Liver (tissue), 9 donors: ENCODE results near the gene INPP5A. TPM values are rescaled to one million over a fixed set of nuclear protein-coding genes. Genes with fewer than 3 reads are reported as not detected.

Experiments
- DNase-seq: peaks from one replicate; pipeline ENCODE4 v3.0.0-alpha.2; 2017; ENCODE audit warnings: low spot score
- H3K27ac ChIP-seq, 2 donors: one replicate each; pipeline ENCODE4 v1.7.0; 2013; ENCODE audit warnings: inconsistent platforms in 2 of 2, low read length in 2 of 2, control low read depth in 1 of 2, low read depth in 1 of 2, mild to moderate bottlenecking in 1 of 2
- H3K27me3 ChIP-seq, 4 donors: one replicate each; pipeline versions ENCODE4 v1.6.1 to v1.7.0; 2013; ENCODE audit warnings: low read length in 3 of 4, inconsistent platforms in 1 of 4, mild to moderate bottlenecking in 1 of 4, moderate library complexity in 1 of 4; ENCODE audit not compliant: control insufficient read depth in 4 of 4, insufficient read depth in 4 of 4
- H3K36me3 ChIP-seq, 4 donors: one replicate each; pipeline versions ENCODE4 v1.6.1 to v1.7.0; 2013; ENCODE audit warnings: low read length in 3 of 4, mild to moderate bottlenecking in 3 of 4, low read depth in 1 of 4, moderate library complexity in 1 of 4; ENCODE audit not compliant: control insufficient read depth in 4 of 4, insufficient read depth in 3 of 4
- H3K4me1 ChIP-seq, 4 donors: one replicate each; pipeline versions ENCODE4 v1.6.1 to v1.7.0; 2013; ENCODE audit warnings: low read length in 3 of 4, mild to moderate bottlenecking in 3 of 4, moderate library complexity in 1 of 4; ENCODE audit not compliant: control insufficient read depth in 4 of 4, insufficient read depth in 4 of 4
- H3K4me3 ChIP-seq, 3 donors: one replicate each; pipeline versions ENCODE4 v1.6.1 to v1.7.0; 2013; ENCODE audit warnings: low read length in 3 of 3, control low read depth in 1 of 3, low read depth in 1 of 3, mild to moderate bottlenecking in 1 of 3
- H3K9ac ChIP-seq, 2 donors: one replicate each; pipeline ENCODE4 v1.7.0; 2013; ENCODE audit warnings: low read length in 2 of 2, mild to moderate bottlenecking in 2 of 2, moderate library complexity in 2 of 2, control low read depth in 1 of 2, low read depth in 1 of 2
- H3K9me3 ChIP-seq, 4 donors: one replicate each; pipeline versions ENCODE4 v1.6.1 to v1.7.0; 2013; ENCODE audit warnings: low read length in 3 of 4; ENCODE audit not compliant: control insufficient read depth in 4 of 4
- ATF3 ChIP-seq: IDR thresholded peaks from 2 replicates; pipeline ENCODE4 v1.6.1; 2016; ENCODE audit warnings: antibody characterized with exemption
- CTCF ChIP-seq: fragments of 150-350 bp; IDR thresholded peaks from 2 replicates; pipeline ENCODE4 v1.5.1; 2017; ENCODE audit warnings: improper control_type of control experiment, low read depth, low read length; ENCODE audit not compliant: missing input control
- EGR1 ChIP-seq, 2 donors: IDR thresholded peaks; 2 replicates each; pipeline ENCODE4 v1.6.1; 2016 to 2018; ENCODE audit warnings: antibody characterized with exemption in 2 of 2, low read depth in 2 of 2
- FOXA1 ChIP-seq: IDR thresholded peaks from 2 replicates; pipeline ENCODE4 v1.6.1; 2016; ENCODE audit warnings: antibody characterized with exemption
- FOXA2 ChIP-seq: IDR thresholded peaks from 2 replicates; pipeline ENCODE4 v1.6.1; 2016; ENCODE audit warnings: antibody characterized with exemption
- GABPA ChIP-seq, 2 donors: IDR thresholded peaks in 1 of 2; conservative IDR thresholded peaks in 1 of 2; 2 replicates each; pipeline ENCODE4 v1.6.1; 2016; ENCODE audit warnings: antibody characterized with exemption in 2 of 2, mild to moderate bottlenecking in 1 of 2, moderate library complexity in 1 of 2
- HNF4A ChIP-seq, 2 donors: conservative IDR thresholded peaks; 2 replicates each; pipeline ENCODE4 v1.6.1; 2016; ENCODE audit warnings: antibody characterized with exemption in 2 of 2, mild to moderate bottlenecking in 2 of 2
- HNF4G ChIP-seq: IDR thresholded peaks from 2 replicates; pipeline ENCODE4 v1.6.1; 2016; ENCODE audit warnings: antibody characterized with exemption
- JUND ChIP-seq, 2 donors: IDR thresholded peaks; 2 replicates each; pipeline ENCODE4 v1.6.1; 2016; ENCODE audit warnings: antibody characterized with exemption in 2 of 2
- NR2F2 ChIP-seq: IDR thresholded peaks from 2 replicates; pipeline ENCODE4 v1.6.1; 2016; ENCODE audit warnings: antibody characterized with exemption
- RAD21 ChIP-seq, 2 donors: IDR thresholded peaks; 2 replicates each; pipeline ENCODE4 v1.6.1; 2016; ENCODE audit warnings: antibody characterized with exemption in 2 of 2, mild to moderate bottlenecking in 2 of 2
- REST ChIP-seq: IDR thresholded peaks from 2 replicates; pipeline ENCODE4 v1.6.1; 2016; ENCODE audit warnings: antibody characterized with exemption, mild to moderate bottlenecking
- RXRA ChIP-seq, 2 donors: IDR thresholded peaks; 2 replicates each; pipeline ENCODE4 v1.6.1; 2017 to 2018; ENCODE audit warnings: antibody characterized with exemption in 2 of 2, mild to moderate bottlenecking in 1 of 2
- SP1 ChIP-seq: IDR thresholded peaks from 2 replicates; pipeline ENCODE4 v1.6.1; 2018; ENCODE audit warnings: antibody characterized with exemption, mild to moderate bottlenecking
- TAF1 ChIP-seq: conservative IDR thresholded peaks from 2 replicates; pipeline ENCODE4 v1.6.1; 2016; ENCODE audit warnings: antibody characterized with exemption, mild to moderate bottlenecking
- YY1 ChIP-seq: IDR thresholded peaks from 2 replicates; pipeline ENCODE4 v1.6.1; 2016; ENCODE audit warnings: antibody characterized with exemption, mild to moderate bottlenecking
- WGBS: extraction: QIAGEN DNeasy Blood & Tissue Kit; methylation state at CpG from one replicate; pipeline ENCODE4 v1.1.7; 2013; 5-methylcytosine and 5-hydroxymethylcytosine counted together
- polyA plus RNA-seq, 2 donors: library from polyadenylated mRNA; stranded (reverse) in 1 of 2; unstranded in 1 of 2; fragments of 200-250 nt in 1 of 2; fragments of >200 nt in 1 of 2; fragmentation: Nextera tagmentation in 1 of 2; extraction: Ambion mirVana in 1 of 2; gene quantifications; one replicate each; pipeline versions ENCODE4 v1.2.1 to v1.2.3, GENCODE V29; 2013 to 2015
- total RNA-seq, 2 donors: library from RNA; depleted of rRNA; stranded (reverse); fragments of >200 nt; gene quantifications; one replicate each; pipeline ENCODE4 v1.2.3, GENCODE V29; 2014
- TF ChIP-seq, protein P1 (sequence below): IDR thresholded peaks from 2 replicates; pipeline ENCODE4 v1.6.1; 2016; ENCODE audit warnings: antibody characterized with exemption
- TF ChIP-seq, protein P2 (sequence below): IDR thresholded peaks from 2 replicates; pipeline ENCODE4 v1.6.1; 2016; ENCODE audit warnings: antibody characterized with exemption
- donor health status: healthy.
- donor health status: healthy.
- donor health status: healthy.
- donor health status: healthy.
- donor health status: healthy.

Gene INPP5A
- total and polyA plus RNA-seq, 4 donors = 4.3 to 26.5 (median 10.9) TPM

GRCh38 chr10:132548869-132549268 lies 11.3 kb downstream of the INPP5A start:
- TF ChIP-seq, protein P1, sequence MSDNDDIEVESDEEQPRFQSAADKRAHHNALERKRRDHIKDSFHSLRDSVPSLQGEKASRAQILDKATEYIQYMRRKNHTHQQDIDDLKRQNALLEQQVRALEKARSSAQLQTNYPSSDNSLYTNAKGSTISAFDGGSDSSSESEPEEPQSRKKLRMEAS = no peak
- TF ChIP-seq ATF3 = no peak
- TF ChIP-seq REST = no peak
- no peak for TF ChIP-seq NR2F2
- TF ChIP-seq RAD21 (IDR thresholded peaks at IDR 0.05) = no peak
- no peak for TF ChIP-seq FOXA1
- TF ChIP-seq CTCF = no peak
- TF ChIP-seq YY1 = no peak
- no peak for TF ChIP-seq JUND (IDR thresholded peaks at IDR 0.05)
- no peak for TF ChIP-seq RXRA (IDR thresholded peaks at IDR 0.05)
- TF ChIP-seq EGR1 (IDR thresholded peaks at IDR 0.05; ENCODE audit: low read depth in 2 of 2) = no peak
- TF ChIP-seq, protein P2, sequence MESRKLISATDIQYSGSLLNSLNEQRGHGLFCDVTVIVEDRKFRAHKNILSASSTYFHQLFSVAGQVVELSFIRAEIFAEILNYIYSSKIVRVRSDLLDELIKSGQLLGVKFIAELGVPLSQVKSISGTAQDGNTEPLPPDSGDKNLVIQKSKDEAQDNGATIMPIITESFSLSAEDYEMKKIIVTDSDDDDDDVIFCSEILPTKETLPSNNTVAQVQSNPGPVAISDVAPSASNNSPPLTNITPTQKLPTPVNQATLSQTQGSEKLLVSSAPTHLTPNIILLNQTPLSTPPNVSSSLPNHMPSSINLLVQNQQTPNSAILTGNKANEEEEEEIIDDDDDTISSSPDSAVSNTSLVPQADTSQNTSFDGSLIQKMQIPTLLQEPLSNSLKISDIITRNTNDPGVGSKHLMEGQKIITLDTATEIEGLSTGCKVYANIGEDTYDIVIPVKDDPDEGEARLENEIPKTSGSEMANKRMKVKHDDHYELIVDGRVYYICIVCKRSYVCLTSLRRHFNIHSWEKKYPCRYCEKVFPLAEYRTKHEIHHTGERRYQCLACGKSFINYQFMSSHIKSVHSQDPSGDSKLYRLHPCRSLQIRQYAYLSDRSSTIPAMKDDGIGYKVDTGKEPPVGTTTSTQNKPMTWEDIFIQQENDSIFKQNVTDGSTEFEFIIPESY = no peak
- TF ChIP-seq TAF1 = no peak
- TF ChIP-seq GABPA (IDR thresholded peaks at IDR 0.05 in 1 of 2, conservative IDR thresholded peaks at IDR 0.05 in 1 of 2) = no peak
- TF ChIP-seq HNF4G = no peak
- TF ChIP-seq FOXA2 = no peak
- TF ChIP-seq SP1 = no peak
- TF ChIP-seq HNF4A (conservative IDR thresholded peaks at IDR 0.05) = no peak
- 94% methylated on average over 14 of the region's 14 CpGs for whole genome bisulfite sequencing
- no peak overlapping the region for H3K4me3 ChIP-seq
- no peaks in the 10 kb centered on the region for H3K36me3 ChIP-seq
- no peaks in the 10 kb centered on the region for H3K9me3 ChIP-seq
- no peak overlapping the region for H3K9ac ChIP-seq
- H3K27ac ChIP-seq = no peak overlapping the region
- H3K27me3 ChIP-seq = no peaks in the 10 kb centered on the region
- H3K4me1 ChIP-seq = peaks cover 0 to 18% (median 14%) of the 10 kb centered on the region in 4 donors
- no peak for DNase-seq
